WTC11 (cell line): ENCODE measurements around the gene NINJ2. TPM values are rescaled to one million over a fixed set of nuclear protein-coding genes. Genes with fewer than 3 reads are reported as not detected.

ENCODE experiments used
- ATAC-seq: fragments of 200-7000 bp; cut with Tn5 transposase; 2 replicates; pipeline ENCODE4 v1.10.0; 2021; ENCODE audit warnings: mild to moderate bottlenecking, moderate library complexity
- CTCF ChIA-PET: fragments of 300-600 bp; sonication (Branson Sonifier 250); formaldehyde crosslinking; loops from one replicate; lab custom pipeline; 2021; ENCODE audit warnings: antibody characterized with exemption; lab: Charles Lee
- POLR2A ChIA-PET: fragments of 350-600 bp; sonication (Branson Sonifier 250); formaldehyde crosslinking; loops from one replicate; lab custom pipeline; 2021; ENCODE audit warnings: antibody characterized with exemption; lab: Charles Lee
- DNase-seq: peaks from one replicate; pipeline ENCODE4 v3.0.0; 2021; ENCODE audit warnings: low spot score
- H3K27ac Mint-ChIP-seq: 2 replicates; pipeline ENCODE4 v1.8.0; 2021; ENCODE audit warnings: mixed read lengths
- H3K27me3 Mint-ChIP-seq: 2 replicates; pipeline ENCODE4 v1.8.0; 2021; ENCODE audit warnings: low read depth, mild to moderate bottlenecking, moderate library complexity, mixed read lengths
- H3K36me3 Mint-ChIP-seq: 2 replicates; pipeline ENCODE4 v1.8.0; 2021; ENCODE audit warnings: mixed read lengths
- H3K4me1 Mint-ChIP-seq: 2 replicates; pipeline ENCODE4 v1.8.0; 2022; ENCODE audit warnings: mixed read lengths
- H3K4me3 Mint-ChIP-seq: 2 replicates; pipeline ENCODE4 v1.8.0; 2021; ENCODE audit warnings: mild to moderate bottlenecking, moderate library complexity, mixed read lengths
- H3K9me3 Mint-ChIP-seq: 2 replicates; pipeline ENCODE4 v1.8.0; 2021; ENCODE audit warnings: mixed read lengths
- ARID4B ChIP-seq: sonication (generic); formaldehyde crosslinking; IDR thresholded peaks from 2 replicates; pipeline ENCODE4 v1.8.0; 2023; ENCODE audit warnings: missing genetic modification reagents, mild to moderate bottlenecking, borderline replicate concordance
- CTCF ChIP-seq: fragments of 200-600 bp; IDR thresholded peaks from 2 replicates; pipeline ENCODE4 v1.8.0; 2022; ENCODE audit warnings: antibody characterized with exemption
- NFE2L1 ChIP-seq: sonication (generic); formaldehyde crosslinking; IDR thresholded peaks from 2 replicates; pipeline ENCODE4 v1.8.1; 2023; ENCODE audit warnings: missing genetic modification reagents
- NFYB ChIP-seq: sonication (generic); formaldehyde crosslinking; conservative IDR thresholded peaks from 2 replicates; pipeline ENCODE4 v1.8.0; 2022; ENCODE audit warnings: low read depth, missing genetic modification reagents
- NR2C2 ChIP-seq: sonication (generic); formaldehyde crosslinking; IDR thresholded peaks from 2 replicates; pipeline ENCODE4 v1.8.0; 2022; ENCODE audit warnings: mild to moderate bottlenecking, missing genetic modification reagents
- PREB ChIP-seq: sonication (generic); formaldehyde crosslinking; IDR thresholded peaks from 2 replicates; pipeline ENCODE4 v1.8.1; 2022; ENCODE audit warnings: mild to moderate bottlenecking, missing genetic modification reagents, moderate library complexity, borderline replicate concordance
- SMAD3 ChIP-seq: sonication (generic); formaldehyde crosslinking; IDR thresholded peaks from 2 replicates; pipeline ENCODE4 v1.8.0; 2022; ENCODE audit warnings: missing genetic modification reagents, mild to moderate bottlenecking, borderline replicate concordance
- STAT6 ChIP-seq: sonication (generic); formaldehyde crosslinking; conservative IDR thresholded peaks from 2 replicates; pipeline ENCODE4 v1.8.1; 2023; ENCODE audit warnings: mild to moderate bottlenecking, low read depth, missing genetic modification reagents, moderate library complexity
- TEAD1 ChIP-seq: sonication (generic); formaldehyde crosslinking; IDR thresholded peaks from 2 replicates; pipeline ENCODE4 v1.8.0; 2022; ENCODE audit warnings: mild to moderate bottlenecking, missing genetic modification reagents
- ZNF121 ChIP-seq: sonication (generic); formaldehyde crosslinking; IDR thresholded peaks from 2 replicates; pipeline ENCODE4 v1.8.0; 2023; ENCODE audit warnings: missing genetic modification reagents
- ZNF219 ChIP-seq: sonication (generic); formaldehyde crosslinking; IDR thresholded peaks from 2 replicates; pipeline ENCODE4 v1.8.0; 2023; ENCODE audit warnings: missing genetic modification reagents, mild to moderate bottlenecking, borderline replicate concordance
- total RNA-seq: library from RNA; stranded (reverse); gene quantifications from 3 replicates; pipeline ENCODE4 v1.2.3, GENCODE V29; 2021
- TF ChIP-seq, protein P1 (sequence below): sonication (generic); formaldehyde crosslinking; IDR thresholded peaks from 2 replicates; pipeline ENCODE4 v1.8.0; 2022; ENCODE audit warnings: mild to moderate bottlenecking, missing genetic modification reagents
- TF ChIP-seq, protein P2 (sequence below): sonication (generic); formaldehyde crosslinking; IDR thresholded peaks from 2 replicates; pipeline ENCODE4 v1.8.0; 2022; ENCODE audit warnings: mild to moderate bottlenecking, missing genetic modification reagents
- TF ChIP-seq, protein P3 (sequence below): sonication (generic); formaldehyde crosslinking; IDR thresholded peaks from 2 replicates; pipeline ENCODE4 v1.8.1; 2023; ENCODE audit warnings: mild to moderate bottlenecking, moderate library complexity, missing genetic modification reagents
- TF ChIP-seq, protein P4 (sequence below): sonication (generic); formaldehyde crosslinking; IDR thresholded peaks from 2 replicates; pipeline ENCODE4 v1.8.1; 2022; ENCODE audit warnings: mild to moderate bottlenecking, moderate library complexity, missing genetic modification reagents

The NINJ2 gene
- total RNA-seq, 1 experiment from 2014 or later, result 0.42 TPM

- TF ChIP-seq NR2C2 (CRISPR knock-in tag) (no peak), PREB (no peak), SMAD3 (CRISPR knock-in tag) (no peak), NFE2L1 (CRISPR knock-in tag) (0 out of 2 replicates have a peak, but pooled peaks have one; percentile 6), ZNF219 (CRISPR knock-in tag) (no peak), TEAD1 (0 out of 2 replicates have a peak, but pooled peaks have one; percentile 8), NFYB (no peak)
- TF ChIP-seq, protein P1, sequence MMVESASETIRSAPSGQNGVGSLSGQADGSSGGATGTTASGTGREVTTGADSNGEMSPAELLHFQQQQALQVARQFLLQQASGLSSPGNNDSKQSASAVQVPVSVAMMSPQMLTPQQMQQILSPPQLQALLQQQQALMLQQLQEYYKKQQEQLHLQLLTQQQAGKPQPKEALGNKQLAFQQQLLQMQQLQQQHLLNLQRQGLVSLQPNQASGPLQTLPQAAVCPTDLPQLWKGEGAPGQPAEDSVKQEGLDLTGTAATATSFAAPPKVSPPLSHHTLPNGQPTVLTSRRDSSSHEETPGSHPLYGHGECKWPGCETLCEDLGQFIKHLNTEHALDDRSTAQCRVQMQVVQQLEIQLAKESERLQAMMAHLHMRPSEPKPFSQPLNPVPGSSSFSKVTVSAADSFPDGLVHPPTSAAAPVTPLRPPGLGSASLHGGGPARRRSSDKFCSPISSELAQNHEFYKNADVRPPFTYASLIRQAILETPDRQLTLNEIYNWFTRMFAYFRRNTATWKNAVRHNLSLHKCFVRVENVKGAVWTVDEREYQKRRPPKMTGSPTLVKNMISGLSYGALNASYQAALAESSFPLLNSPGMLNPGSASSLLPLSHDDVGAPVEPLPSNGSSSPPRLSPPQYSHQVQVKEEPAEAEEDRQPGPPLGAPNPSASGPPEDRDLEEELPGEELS (CRISPR knock-in tag), result no peak
- TF ChIP-seq, protein P2, sequence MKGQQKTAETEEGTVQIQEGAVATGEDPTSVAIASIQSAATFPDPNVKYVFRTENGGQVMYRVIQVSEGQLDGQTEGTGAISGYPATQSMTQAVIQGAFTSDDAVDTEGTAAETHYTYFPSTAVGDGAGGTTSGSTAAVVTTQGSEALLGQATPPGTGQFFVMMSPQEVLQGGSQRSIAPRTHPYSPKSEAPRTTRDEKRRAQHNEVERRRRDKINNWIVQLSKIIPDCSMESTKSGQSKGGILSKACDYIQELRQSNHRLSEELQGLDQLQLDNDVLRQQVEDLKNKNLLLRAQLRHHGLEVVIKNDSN (CRISPR knock-in tag), result no peak
- TF ChIP-seq, all 79 proteins: peak for 12
Measured at GRCh38 chr12:570435-570920, 92.8 kb downstream of the NINJ2 start (continued).

DNA sequence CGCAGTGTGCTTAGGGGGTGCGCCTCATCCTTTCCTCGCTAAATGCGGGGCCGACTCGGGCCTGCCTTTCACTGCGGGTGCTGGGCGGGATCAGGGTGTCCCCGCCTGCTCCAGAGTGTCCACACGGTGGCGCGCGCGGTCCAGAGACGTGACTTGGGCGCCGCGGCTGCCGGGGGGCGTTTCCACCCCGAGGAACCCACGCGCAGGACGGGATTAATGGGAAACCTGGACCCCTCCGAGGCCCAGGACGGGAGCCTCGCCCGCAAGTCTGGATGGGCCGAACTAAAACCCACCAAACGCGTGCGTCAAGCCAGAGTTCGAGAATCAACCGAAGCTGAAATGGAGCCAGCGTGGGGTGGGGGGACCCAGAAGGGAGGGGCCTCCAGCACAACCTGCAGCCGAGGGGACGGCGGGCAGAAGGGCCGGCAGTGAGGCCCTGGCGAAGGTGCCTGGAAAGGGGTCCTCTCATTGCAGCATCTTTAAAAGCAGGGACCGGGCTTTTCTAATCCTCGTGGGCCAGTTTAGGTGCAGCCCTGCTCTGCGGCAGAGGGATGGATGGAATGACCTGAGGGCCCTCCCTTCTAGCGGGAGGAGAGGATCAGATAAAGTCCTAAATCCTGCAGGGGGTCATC is 93.3 kb downstream of the NINJ2 start:
- H3K36me3 Mint-ChIP-seq, result peaks cover 2% of the 10 kb centered on the region; the same call in 1 of the 2 replicates
- H3K27ac Mint-ChIP-seq, result no peak overlapping the region
- peaks cover 10% of the 10 kb centered on the region for H3K4me1 Mint-ChIP-seq
- ChIA-PET CTCF (interaction anchor here (0.7 to 2.2 kb wide), 21 partner anchors 10 to 1060 kb away, joined by 3 to 35 read pairs (median 4); partner anchors contain the start of genes RAD52 and WNK1), POLR2A (interaction anchor here (1.4 kb wide), 1 partner anchor 183 kb away, joined by 7 read pairs; the partner anchor contains the start of gene WNK1)
- ATAC-seq (peak; percentile 73), DNase-seq (peak; percentile 88)
- H3K27me3 Mint-ChIP-seq, result peaks cover 15% of the 10 kb centered on the region
- H3K4me3 Mint-ChIP-seq, result peak overlapping the region; percentile 79
- H3K9me3 Mint-ChIP-seq, result peaks cover 8% of the 10 kb centered on the region
- TF ChIP-seq ZNF121 (CRISPR knock-in tag), result no peak
- TF ChIP-seq ARID4B (CRISPR knock-in tag), result 0 out of 2 replicates have a peak, but pooled peaks have one; percentile 80
- no peak for TF ChIP-seq STAT6 (CRISPR knock-in tag)
- TF ChIP-seq, protein P3, sequence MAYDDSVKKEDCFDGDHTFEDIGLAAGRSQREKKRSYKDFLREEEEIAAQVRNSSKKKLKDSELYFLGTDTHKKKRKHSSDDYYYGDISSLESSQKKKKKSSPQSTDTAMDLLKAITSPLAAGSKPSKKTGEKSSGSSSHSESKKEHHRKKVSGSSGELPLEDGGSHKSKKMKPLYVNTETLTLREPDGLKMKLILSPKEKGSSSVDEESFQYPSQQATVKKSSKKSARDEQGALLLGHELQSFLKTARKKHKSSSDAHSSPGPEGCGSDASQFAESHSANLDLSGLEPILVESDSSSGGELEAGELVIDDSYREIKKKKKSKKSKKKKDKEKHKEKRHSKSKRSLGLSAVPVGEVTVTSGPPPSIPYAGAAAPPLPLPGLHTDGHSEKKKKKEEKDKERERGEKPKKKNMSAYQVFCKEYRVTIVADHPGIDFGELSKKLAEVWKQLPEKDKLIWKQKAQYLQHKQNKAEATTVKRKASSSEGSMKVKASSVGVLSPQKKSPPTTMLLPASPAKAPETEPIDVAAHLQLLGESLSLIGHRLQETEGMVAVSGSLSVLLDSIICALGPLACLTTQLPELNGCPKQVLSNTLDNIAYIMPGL (CRISPR knock-in tag), result peak; percentile 79; the same call in 1 of the 2 replicates
- TF ChIP-seq PREB, result no peak
- TF ChIP-seq, protein P4, sequence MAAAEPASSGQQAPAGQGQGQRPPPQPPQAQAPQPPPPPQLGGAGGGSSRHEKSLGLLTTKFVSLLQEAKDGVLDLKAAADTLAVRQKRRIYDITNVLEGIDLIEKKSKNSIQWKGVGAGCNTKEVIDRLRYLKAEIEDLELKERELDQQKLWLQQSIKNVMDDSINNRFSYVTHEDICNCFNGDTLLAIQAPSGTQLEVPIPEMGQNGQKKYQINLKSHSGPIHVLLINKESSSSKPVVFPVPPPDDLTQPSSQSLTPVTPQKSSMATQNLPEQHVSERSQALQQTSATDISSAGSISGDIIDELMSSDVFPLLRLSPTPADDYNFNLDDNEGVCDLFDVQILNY (CRISPR knock-in tag), result peak; percentile 53; the same call in 1 of the 2 replicates
- peak; percentile 72 for TF ChIP-seq CTCF
- TF ChIP-seq TEAD1, result peak; percentile 18; the same call in 1 of the 2 replicates
